Heart left ventricle (tissue), 13 donors: ENCODE results near the gene HSDL1.

Source experiments
- POLR2A ChIP-seq, 2 donors: fragments of 450-650 bp; IDR thresholded peaks; one replicate each; pipeline ENCODE4 v1.6.1; 2017; ENCODE audit warnings: antibody characterized with exemption in 2 of 2, mild to moderate bottlenecking in 2 of 2, moderate library complexity in 2 of 2
- TF ChIP-seq, protein P1 (sequence below), 12 donors: fragments of 200-600 bp; sonication (generic) in 4 of 12; IDR thresholded peaks; one replicate each; pipeline versions ENCODE4 v1.5.0 to v1.8.0; 2018 to 2022; ENCODE audit warnings: antibody characterized with exemption in 12 of 12, mild to moderate bottlenecking in 5 of 12
- donor health status: ischemic (EF 13 %, LVEDD 7.1; RV severe dilation, severe dysfunction).
- donor health status: DM: no; HTN: yes; CAD: no.
- donor health status: DM: no; HTN: no; CAD: no.
- donor health status: ischemic (EF 25% LVEDD 6.9; RV normal size, moderate dysfunction).
- donor health status: ischemic (EF 25% LVEDD 5.7; RV mildly dilated, moderate dysfunction).
- donor health status: ischemic (EF 35%, LVEDD 5.7; RV mildly dilated, moderate dysfunction).
- donor health status: nonischemic (EF 11% LVEDD 7.7; RV severe dilation, severe dysfunction).
- donor health status: DM: yes; HTN: yes; CAD: no.
- donor health status: PGD.
- donor health status: ischemic (EF 29% LVEDD 5.4; RV normal size, mild dysfunction).
- donor health status: nonischemic (EF 23%, LVEDD 6.1; RV moderate dilation, normal function).

- TF ChIP-seq, protein P1, sequence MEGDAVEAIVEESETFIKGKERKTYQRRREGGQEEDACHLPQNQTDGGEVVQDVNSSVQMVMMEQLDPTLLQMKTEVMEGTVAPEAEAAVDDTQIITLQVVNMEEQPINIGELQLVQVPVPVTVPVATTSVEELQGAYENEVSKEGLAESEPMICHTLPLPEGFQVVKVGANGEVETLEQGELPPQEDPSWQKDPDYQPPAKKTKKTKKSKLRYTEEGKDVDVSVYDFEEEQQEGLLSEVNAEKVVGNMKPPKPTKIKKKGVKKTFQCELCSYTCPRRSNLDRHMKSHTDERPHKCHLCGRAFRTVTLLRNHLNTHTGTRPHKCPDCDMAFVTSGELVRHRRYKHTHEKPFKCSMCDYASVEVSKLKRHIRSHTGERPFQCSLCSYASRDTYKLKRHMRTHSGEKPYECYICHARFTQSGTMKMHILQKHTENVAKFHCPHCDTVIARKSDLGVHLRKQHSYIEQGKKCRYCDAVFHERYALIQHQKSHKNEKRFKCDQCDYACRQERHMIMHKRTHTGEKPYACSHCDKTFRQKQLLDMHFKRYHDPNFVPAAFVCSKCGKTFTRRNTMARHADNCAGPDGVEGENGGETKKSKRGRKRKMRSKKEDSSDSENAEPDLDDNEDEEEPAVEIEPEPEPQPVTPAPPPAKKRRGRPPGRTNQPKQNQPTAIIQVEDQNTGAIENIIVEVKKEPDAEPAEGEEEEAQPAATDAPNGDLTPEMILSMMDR (IDR thresholded peaks at IDR 0.05) = no peak
- TF ChIP-seq POLR2A (IDR thresholded peaks at IDR 0.05) = no peak
These were observed 20.8 kb upstream of the HSDL1 start for GRCh38 chr16:84165746-84166145.
